GM13976 (cell line): Measurements from ENCODE around the gene FAM89A.
"Not testable (repeated sequence)": the region's sequence is repeated elsewhere in the genome, so short reads cannot be mapped to it uniquely, and the experiment has no call there.

ENCODE experiments used
- DNase-seq: peaks from one replicate; pipeline ENCODE4 v3.0.0; 2012; ENCODE audit warnings: low spot score
- CTCF ChIP-seq: IDR thresholded peaks from 2 replicates; pipeline ENCODE4 v1.5.1; 2012; ENCODE audit warnings: borderline replicate concordance, mild to moderate bottlenecking; ENCODE audit not compliant: insufficient read depth; ENCODE audit errors: extremely low read depth, missing control alignments, control extremely low read depth
- in situ Hi-C: fragments of 300-500 bp; cut with MboI; formaldehyde crosslinking; loops from one replicate; pipeline ENCODE4 v1.12.0; 2022; ENCODE audit warnings: low sequenced_read_pairs, mixed read lengths, inconsistent platforms; ENCODE audit not compliant: unreplicated experiment

FAM89A gene

GRCh38 chr1:231059566-231060193, 19.6 kb upstream of the FAM89A start:
- DNase-seq = no peak
- TF ChIP-seq CTCF = no peak
- in situ Hi-C loops = no loop called here

DNA sequence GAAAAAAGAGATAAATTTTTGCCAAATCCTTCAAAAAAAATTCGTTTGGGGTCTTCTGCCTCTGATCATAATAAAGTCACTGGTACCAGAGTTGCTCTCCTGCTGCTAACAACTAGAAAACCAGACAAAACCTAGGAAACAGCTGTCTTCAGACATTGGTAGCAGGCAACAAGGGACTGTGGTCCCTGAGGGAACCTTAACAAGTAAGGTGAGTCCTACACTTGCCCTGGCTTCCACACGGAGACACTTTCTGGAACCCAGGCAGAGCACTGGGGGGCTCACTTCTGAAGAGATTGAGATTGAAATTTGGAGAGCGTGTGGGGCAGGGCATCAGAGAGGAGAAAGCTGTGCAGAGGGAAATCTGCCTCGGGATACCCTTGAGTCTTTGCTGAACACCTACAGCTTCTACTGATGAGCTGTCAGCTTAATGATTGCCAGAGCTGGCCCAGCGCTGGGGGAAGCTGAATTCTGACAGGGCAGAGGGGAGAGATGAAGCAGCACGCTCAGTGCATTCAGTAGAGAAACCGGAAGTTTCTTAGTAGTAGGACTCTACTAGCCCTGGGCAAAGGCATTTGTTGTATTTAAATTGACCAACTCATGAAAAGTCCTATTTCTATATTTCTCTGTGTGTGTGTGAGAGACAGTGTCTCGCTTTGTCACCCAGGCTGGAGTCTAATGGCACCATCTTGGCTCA, 18.5 kb upstream of the FAM89A start:
- DNase-seq = no peak
- in situ Hi-C loops = no loop called here
- TF ChIP-seq CTCF = no peak

DNA sequence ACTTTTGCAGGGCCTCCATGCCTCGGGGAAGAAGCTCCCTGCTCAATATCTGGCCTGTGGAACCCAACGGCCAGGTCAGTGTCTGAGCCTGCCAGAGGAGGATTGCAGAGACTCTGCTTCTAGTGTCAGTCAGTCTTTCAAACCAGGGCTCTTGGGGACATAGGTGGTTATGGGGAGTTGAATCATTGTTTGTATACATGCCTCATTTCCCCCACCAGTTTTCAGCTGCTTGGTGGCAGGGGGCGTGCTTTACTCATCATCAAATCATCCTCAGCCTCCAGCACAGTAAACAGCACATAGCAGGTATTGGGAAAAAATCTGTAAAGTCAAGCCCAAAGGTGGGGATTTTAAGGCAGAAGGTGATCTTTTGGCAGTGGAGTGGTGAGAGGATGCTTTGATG, 17.4 kb upstream of the FAM89A start:
- in situ Hi-C loops = no loop called here
- no peak for DNase-seq
- TF ChIP-seq CTCF = no peak

DNA sequence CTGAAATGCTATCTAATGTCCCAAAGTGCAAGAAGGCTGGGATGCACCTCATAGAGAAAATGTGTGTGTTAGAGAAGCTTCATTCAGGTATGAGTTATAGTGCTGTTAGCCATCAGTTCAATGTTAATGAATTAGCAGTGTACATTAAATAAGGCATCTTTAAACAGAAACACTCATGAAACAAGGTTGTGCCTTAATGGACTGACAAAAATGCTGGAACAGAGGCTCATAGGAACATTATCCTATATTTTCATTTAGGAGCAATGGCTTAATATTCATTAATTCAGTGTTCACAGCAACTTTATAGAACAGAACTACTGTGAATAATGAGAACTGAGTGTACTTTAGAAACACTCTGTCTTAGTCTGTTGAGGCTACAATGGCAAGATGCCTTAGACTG, 15.2 kb upstream of the FAM89A start:
- no peak for DNase-seq
- no peak for TF ChIP-seq CTCF
- in situ Hi-C loops = no loop called here

DNA sequence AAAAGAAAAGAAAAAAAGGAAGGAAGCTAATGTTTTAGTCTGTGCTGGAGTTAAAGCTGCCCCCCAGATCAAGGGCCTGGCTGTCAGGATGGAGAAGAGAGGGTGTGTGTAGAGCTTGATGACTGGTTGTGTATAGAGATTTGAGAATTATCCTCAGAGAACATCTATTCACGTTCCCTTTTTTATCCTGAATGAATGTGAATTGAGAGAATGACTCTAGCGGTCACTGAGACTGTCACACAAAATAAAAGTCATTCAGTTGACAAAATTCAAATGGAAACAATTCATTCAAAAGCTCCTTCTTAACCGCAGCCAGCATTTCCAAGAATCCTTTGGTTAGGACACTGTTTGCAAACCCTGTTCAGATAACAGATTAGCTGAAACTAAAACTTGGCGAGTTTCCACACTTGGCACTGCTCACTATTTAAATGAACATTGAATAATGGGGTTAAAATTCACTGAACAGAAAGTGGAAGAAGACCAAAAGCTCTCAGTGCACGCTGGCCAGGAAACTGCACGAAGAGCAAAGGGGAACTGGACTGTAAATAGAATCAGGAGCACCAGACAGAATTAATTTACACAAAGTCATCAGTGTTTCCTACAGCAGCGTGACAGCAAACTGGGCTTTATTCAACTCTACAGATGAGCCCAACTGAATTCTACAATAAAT, 13.6 kb upstream of the FAM89A start:
- in situ Hi-C loops = no loop called here
- TF ChIP-seq CTCF = no peak
- no peak for DNase-seq

- no peak for DNase-seq
- in situ Hi-C loops = no loop called here
- TF ChIP-seq CTCF = no peak
These were observed 12.7 kb upstream of the FAM89A start for GRCh38 chr1:231052777-231053176.

DNA sequence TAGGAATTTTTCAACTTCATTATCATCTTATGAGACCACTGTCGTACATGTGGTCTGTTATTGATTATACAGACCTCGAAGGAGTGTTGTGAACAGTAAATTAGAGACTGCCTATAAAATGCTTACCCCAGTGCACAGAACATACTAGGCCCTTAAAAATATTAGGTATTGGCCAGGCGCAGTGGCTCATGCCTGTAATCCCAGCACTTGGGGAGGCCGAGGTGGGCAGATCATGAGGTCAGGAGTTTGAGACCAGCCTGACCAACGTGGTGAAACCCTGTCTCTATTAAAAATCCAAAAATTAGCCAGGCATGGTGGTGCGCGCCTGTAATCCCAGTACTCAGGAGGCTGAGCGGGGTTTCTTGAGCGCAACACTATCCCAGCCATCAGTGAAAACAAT, 10.9 kb upstream of the FAM89A start:
- DNase-seq, in situ Hi-C loops: not testable (repeated sequence)
